HG03095 (cell line): ENCODE results near the gene GRK4.
"Not testable (repeated sequence)": the region's sequence is repeated elsewhere in the genome, so short reads cannot be mapped to it uniquely, and the experiment has no call there.

Source experiments
- ATAC-seq: cut with Tn5 transposase; IDR thresholded peaks from one replicate; pipeline ENCODE4 v1.9.1; 2021; ENCODE audit warnings: moderate library complexity; ENCODE audit not compliant: unreplicated experiment

Gene GRK4

DNA sequence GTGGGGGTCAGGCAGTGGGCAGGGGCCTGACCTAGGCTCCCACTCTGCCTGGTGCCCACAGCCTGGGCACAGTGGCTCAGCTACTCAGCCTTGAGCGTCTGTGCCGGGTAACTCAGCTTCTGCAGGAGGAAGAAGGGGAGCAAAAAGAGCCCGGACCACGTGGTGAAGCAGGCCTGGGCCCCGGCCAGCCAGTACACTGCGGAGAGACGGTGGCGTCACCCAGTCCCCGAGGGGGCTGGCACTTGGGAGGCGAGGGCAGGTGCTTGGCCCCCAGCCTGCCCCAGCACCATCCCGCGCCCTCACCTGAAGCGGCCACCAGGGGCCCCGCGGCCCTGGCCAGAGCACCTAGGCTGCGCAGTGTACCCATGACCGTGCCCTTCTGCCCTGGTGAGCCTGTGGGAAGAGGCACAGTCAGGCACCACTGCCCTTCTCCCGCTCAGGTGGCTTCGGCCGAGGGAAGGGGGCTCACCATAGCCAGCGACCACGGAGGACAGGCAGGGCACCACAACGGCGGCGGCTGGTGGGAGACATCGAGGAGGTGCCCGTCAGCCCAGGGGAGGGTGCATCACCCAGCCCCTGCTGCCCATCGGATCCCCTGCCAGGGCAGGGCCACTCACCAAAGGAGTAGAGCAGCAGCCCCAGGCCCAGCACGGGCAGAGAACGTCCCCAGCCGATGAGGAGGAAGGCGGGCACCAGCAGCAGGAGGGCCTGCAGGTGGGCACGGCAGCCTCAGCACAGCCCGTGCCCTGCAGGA, 32.4 kb upstream of the GRK4 start:
- ATAC-seq, result no peak

DNA sequence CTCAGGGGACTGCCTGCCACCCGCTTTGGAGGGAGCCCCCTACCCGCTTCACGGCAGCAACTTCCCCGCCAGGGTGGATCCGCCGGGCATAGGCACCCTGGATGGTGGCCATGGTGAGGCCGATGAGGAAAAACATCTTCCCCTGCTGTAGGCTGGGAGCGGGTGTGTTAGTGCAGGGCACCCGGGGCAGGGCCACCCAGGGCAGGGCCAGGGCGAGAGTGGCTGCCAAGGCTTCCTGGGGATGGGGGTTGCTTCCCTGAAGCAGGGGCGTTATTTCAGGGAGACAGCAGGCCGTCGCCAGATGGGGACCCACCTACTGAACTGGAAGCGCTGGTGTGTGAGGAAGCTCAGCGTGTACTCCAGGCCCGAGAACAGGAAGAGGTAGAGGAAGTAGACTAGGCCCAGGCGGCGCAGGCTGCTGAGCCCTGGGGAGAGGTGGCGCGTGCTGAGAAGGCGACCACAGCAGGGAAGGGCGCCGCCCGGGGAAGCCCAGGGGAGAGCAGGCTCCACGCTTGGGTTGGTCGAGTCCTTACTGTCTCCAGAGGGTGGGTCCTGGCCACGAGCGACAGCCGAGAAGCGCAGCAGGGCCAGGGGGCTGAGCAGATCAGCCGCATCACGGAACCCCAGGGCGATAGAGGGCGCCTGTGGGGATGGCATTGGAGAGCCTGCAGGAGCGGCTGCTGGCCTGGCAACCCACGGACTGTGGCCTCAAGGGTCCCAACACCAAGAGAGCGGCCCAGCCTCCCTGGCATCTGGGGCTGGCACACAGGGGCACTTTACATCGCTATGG, 31.7 kb upstream of the GRK4 start:
- ATAC-seq, result peak; percentile 35

DNA sequence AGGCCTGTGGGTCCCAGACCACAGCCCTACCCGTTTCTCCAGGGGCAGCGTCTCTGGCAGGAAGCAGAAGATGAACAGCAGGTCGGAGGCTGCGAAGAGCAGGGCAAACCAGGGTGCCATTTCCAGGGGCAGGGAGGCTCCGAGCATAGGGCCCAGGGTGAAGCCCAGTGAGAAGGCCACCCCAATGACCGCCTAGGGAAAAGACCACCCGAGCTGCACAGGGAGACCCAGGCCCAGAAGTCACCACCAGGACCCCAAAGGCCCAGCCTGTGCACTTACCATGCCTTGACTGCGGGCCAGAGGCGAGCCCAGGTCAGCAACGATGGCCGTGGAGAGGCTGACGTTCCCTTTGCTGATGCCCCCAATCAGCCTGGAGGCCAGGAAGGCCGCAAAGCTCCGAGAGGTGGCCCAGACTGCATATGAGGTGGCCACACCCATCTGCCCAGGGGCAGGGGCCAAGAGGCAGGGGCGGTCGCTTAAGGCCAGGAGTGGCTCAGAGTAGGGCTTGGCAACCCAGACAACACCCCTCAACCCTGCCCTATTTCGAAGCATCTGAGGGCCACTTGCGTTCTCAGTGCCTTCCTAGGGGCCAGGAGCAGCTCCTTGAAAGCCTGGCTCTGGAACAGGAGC, 30.9 kb upstream of the GRK4 start:
- ATAC-seq, result no peak

DNA sequence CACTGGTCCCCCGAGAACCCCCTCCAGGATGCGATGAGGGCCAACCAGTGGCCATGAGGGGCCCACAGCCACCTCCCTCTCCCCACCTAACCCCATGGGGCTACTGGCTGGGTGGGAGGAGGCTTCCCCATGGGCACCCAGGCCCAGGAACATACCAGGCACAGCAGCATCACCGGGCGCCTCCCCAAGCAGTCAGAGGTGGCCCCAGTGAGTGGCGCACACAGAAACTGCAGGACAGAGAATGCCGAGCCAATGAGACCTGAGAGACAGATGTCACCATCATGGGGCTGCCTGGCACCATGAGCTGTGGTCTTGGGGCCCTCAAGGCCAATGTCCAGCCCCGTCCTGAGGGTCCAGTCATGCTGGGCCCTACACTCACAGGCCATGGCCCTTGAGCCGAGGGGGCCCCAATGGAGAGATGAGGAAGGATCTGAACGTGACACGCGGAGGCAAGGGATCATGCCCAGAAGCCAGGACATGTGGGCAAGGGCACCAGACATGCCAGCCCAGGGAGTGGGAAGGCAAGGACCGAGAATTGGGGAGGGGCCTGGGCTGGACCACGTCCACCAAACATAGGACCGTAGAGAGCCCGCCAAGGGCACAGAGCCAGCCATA, 30.3 kb upstream of the GRK4 start:
- ATAC-seq, result no peak

DNA sequence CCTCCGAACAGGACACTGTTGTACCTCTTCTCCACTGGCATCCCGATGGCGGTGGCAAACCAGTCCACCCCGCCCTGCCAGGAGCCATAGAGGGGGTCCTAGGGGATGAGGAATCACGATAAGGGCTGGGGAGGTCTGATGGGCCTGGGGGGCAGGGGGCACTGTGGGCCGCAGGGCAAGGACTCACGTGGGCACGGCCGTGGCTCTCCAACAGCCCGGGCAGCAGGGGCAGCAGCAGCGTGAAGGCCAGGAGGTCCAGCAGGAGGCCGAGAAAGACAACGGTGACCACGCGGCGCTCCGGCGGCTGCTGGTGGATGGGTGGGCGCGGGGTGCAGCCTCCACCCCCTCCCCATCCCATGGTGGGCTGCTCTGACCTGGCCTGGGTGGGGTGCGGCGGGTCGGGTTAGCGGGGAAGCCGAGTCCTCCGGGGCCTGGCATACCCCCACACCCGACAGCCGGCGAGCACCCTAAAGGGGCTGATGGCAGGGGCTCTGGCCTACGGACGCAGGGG, 29.8 kb upstream of the GRK4 start:
- ATAC-seq, result no peak

DNA sequence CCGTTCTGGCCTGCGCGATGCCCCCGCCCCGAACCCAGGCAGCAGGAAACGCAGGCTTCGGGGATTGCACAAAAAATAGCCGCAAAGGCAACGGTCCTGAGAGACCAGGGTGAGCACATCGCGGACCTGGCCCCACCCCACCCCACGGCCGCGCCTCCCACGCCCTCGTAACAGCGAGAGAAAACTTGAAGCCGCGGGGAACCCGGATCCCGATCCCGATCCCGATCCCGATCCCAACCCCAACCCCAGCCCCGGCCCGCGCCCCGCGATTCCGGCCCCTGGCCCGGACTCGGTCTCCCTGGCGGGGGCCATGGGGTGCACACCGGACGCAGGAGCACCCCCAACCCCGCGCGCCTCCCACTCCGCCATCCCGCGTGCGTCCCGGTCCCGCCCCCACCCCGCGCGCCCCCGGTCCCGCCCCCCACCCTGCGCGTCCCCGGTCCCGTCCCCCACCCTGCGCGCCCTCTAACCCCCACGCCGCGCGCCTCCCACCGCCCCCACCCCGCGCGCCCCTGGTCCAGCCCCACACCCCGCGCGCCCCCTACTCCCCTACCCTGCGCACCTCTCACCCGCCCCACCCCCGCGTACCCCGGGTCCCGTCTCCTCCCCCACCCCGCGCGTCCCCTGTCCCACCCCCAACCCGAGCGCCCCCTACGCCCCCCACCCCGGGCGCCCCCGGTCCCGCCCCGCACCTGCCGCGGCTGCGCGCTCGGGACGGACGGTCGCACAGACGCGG, 29.1 kb upstream of the GRK4 start:
- no peak for ATAC-seq

DNA sequence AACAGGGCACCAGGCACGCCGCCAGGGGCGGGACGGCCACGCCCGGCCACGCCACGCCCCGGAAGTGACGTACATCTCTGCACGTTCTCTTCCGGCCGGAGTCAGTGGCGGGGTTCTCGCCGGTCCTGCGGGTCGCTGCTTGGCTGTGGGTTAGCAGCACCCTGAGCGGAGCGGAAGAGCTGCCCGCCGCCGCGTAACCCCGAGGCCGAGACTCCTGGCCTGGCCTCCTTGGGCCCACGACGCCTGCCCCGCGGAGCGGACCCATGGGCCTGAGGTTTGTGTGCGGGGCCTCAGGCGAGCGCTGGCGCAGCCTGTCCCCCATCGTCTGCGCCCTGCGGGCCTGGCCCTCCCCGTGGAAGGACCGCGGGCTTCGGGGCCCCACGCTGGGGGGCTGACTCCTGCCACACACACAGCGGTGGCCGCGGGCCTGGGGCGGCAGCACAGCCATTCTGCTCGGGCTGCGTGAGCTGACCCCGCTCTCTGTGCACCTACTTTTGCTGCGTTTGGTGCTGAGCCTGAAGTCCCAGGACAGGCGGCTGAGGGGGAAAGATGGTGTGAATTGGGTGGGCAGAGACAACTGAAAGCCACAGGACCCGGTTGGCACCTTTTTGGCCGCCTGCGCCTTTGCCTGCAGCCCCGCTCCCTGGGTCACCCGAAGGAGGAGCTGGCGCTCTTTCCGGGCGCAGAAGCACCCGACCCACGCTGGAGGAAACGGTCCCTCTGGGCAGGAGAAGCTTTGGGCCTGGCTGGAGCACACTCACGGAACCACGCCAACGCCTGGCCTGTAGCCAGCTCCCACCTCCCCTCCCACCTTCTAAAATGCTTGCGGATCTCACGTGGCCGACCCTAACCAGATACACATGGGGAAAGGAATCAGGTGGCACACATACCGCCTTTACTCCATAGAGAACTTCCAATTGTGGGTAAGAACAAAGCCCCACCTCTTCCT, 28.3 kb upstream of the GRK4 start:
- peak; percentile 39 for ATAC-seq

DNA sequence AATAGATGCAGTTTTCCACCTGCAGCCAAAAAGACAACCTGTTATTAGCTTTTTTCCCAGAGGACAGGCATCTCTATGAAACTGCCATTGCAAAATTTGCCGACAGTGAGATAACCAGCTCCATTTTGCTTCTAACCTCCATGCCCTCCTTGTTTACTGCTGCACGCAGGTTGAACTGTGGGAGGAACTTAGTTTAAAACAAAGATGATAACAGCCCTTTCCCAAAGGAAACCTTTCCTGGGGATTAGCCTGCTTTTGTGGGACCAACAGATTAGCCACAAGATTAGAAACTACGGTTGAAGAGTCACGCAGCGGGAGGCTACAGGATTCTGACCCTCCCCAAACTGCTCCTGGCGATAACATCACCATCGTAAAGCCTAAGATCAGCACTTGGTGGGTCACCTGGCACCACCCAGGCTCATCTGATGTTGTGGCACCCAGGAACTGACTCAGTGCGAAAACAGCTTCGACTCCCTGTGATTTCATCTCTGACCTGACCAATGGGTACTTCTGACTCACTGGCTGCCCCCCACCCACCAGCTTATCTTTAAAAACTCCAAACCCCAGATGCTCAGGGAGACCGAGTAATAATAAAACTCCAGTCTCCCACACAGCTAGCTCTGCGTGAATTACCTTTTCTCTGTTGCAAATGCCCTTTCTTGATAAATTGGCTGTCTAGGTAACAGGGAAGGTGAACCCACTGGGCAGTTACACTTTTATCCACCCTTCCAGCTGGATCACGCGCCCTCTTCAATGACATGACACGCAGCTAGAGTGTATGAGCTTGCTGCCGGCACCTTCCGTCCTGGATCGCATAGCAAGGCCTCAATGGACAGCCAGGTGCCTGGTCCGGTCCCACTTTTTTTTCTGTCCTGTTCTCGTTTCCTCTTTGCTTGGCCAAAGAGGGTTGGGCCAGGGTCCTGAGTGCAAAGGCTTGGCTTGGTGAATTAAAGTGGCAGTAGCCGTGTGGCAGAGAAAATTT, 27.3 kb upstream of the GRK4 start:
- ATAC-seq, result no peak

DNA sequence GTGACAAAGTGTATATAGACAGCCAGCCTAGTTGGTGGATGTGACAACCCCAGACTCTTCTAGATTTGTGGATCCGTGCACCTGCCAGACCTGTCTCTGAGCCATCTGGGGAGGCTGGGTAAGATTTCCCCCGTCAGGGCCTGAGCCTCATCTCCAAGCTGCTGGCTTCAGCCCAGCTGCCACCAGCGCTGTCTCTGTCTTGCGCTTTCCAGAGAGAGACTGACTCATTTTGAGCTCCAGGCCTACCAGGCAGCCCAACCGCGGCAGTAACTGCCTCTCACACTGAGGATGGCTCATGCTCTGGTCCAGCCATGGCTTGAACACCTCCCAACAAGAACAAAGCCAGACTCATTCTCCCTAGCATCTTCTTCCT, 26.6 kb upstream of the GRK4 start:
- no peak for ATAC-seq

DNA sequence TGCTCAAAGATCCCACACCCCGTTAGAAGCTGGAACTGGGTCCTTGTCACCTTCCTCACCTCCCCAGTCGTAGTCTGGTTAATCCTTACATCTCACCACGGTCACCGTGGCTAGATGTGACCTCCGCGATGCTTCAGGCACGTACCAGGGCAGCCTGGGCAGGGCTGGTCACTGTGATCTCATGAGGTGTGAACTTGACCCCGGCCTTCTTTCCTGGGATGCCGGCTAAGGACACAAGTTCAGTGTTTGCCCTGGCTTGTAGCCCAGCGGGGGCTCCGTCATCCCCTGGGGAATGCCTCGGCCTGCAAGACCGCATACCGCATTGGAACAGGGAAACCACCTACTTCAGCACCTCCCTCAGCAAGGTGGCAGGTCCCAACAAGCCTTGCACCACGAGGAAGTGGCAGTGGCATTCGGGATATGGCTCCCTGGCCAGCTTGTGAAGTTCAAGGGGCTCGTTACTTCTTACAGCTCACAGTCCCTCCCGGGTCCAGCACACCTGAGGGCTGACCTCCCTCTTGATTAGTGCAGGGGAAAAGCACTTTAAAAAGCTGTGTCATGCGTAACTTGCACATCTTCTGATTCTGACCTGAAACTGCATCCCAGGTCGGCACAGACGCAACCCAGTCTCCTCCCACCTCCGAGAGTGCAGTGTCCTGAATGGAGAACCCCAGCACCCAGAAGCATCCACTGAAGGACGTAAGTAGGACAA, 26.1 kb upstream of the GRK4 start:
- no peak for ATAC-seq

DNA sequence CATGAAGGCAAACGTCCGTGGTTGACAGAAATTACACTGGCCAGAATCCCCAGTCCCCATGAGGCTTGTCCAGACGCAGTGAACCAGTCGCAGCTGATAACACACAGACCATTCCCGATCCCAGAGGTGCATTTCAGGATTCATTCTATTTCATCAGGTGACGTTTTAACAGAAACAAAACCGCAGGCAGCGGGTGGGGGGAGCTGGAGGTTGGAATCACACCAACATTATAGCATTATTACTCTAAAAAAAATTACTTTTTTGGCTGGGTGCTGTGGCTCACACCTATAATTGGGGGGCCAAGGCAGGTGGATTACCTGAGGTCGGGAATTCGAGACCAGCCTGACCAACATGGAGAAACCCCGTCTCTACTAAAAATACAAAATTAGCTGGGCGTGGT, 25.4 kb upstream of the GRK4 start:
- no peak for ATAC-seq

DNA sequence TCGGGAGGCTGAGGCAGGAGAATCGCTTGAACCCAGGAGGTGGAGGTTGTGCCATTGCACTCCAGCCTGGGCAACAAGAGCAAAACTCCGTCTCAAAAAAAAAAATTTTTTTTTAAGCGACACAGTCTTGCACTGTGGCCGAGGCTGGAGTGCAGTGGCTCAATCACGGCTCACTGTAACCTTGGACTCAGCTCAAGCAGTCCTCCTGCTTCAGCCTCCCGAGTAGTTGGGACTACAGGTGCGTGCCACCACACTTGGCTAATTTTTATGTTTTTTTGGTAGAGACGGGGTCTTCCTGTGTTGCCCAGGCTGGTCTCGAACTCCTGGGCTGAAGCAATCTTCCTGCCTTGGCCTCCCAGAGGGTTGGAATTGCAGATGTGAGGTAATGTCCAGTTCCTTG, 25.0 kb upstream of the GRK4 start:
- not testable (repeated sequence) for ATAC-seq

DNA sequence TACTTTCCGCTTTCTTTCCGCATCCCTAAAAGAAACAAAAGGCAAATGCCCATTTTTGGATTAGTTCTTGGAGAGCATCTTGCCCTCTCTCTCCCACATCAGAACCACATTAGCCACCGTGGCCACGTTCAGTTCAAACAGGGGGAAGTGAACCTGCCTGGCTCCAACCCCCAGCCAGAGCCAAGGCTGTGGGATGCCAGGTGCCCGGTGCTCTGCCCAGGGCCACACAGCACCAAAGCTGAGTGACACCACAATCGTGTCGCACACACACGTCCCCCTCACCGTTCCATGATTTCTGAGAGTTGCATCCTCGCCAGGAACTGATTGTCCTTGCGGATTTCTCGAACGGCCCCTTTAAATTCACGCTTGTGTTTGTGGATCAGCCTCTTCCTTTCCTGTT, 24.5 kb upstream of the GRK4 start:
- ATAC-seq, result no peak

DNA sequence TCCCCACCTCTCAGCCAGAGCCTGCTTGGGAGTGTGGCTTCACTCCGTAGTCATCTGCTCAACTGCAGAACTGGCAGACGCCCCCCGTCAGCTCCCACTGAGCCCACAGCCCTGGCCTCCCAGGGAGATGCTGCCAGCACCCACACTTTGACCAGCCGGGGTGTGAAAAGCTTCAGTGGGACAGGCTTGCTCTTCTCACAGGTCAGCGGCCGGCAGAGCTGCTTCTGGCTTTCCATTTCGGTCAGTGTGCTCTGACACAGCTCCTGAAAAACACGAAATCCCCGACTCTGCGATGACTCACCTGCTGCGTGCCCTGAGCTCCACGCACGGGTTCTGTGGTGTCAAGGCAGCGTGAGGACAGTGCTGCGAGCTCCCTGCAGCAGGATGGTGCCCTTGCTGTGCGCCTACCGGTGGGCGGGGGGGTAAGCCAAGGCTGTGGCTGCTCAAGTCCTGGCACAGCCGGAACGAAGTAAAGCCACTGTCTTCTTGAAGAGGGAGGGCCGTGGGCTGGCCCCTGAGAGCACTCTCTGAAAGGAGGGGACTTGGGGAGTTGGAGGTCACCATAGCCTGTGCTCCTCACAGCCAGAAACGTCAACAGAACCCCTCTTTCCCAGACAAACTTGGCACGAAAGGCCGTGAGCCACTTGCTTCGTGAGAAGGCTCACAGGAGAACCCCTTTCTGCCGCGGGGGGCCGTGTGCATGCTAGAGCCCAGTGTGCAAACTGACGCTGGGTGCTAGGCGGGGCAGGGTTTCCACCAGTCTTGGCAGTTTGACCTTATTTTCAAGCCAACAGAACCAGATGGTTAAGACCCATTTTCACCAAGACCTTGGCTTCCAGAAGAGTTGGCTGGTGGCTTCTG, 23.8 kb upstream of the GRK4 start:
- ATAC-seq, result no peak

DNA sequence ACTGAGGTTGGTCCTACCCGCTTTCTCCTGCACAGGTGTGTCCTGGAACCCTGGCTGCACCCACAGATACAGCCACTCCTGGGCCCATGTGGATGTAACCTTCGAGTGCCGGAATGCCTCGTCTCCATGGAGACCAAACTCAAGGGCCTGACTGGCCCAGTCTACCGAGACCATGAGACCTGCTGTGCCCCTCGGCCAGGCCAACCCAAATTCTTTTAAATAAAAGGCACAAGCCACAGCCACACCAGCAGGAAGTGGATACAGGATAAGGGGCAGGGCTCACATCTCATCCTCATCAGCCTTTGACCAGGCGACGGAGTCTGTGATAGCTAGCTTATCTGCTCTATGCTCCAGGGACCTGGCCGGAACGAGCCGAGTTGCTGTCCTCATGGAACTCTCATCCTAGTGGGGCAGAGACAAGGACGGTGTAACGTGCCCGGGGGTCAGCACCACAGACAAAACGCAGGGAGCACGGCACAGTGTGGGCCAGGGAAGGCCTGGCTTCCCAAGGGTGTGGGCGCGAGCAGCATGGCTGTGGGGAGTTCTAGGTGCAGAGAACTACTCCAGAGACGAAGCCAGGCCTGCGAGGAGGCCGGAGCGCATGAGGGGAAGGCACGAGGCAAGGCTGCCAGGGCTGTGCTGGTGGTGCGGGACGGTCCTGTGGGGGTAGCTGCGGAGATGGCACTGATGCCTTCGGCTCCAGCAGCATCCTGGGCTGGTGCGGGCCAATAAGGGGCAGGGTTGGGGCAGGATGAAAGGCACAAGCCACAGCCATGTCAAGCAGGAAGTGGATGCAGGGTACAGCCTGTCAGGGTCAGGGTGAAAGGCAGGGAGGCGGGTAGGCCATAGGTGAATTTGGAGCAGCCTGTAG, 22.9 kb upstream of the GRK4 start:
- no peak for ATAC-seq
